GM21367 (cell line): ENCODE results near the gene TRIL.

Experiments used
- ATAC-seq: cut with Tn5 transposase; IDR thresholded peaks from one replicate; pipeline ENCODE4 v1.9.1; 2021; ENCODE audit not compliant: unreplicated experiment

Gene TRIL

GRCh38 chr7:28958235-28958979 is at the start of gene TRIL:
Gene TRIL (minus strand): TSS chr7:28958330. CDS start chr7:28958046, 284 bp downstream.
- ATAC-seq, result no peak

GRCh38 chr7:29007127-29007526 is 49.0 kb upstream of the TRIL start:
- ATAC-seq, result no peak

GRCh38 chr7:29005829-29006228 is 47.7 kb upstream of the TRIL start:
- no peak for ATAC-seq

GRCh38 chr7:29005406-29005805 is 47.3 kb upstream of the TRIL start:
- ATAC-seq, result no peak

GRCh38 chr7:29003703-29004102 is 45.6 kb upstream of the TRIL start:
- no peak for ATAC-seq

- ATAC-seq, result no peak
Measured at GRCh38 chr7:29000717-29001076, 42.6 kb upstream of the TRIL start.

GRCh38 chr7:28999895-29000716 is 42.0 kb upstream of the TRIL start:
- no peak for ATAC-seq

GRCh38 chr7:28999427-28999826 is 41.3 kb upstream of the TRIL start:
- no peak for ATAC-seq

- no peak for ATAC-seq
Measured at GRCh38 chr7:28998105-28998504, 40.0 kb upstream of the TRIL start.

- no peak for ATAC-seq
Measured at GRCh38 chr7:28996836-28997235, 38.7 kb upstream of the TRIL start.

- no peak for ATAC-seq
Measured at GRCh38 chr7:28993371-28993770, 35.2 kb upstream of the TRIL start.

- ATAC-seq, result no peak
Measured at GRCh38 chr7:28992798-28993197, 34.7 kb upstream of the TRIL start.

- ATAC-seq, result no peak
Measured at GRCh38 chr7:28990200-28990960, 32.2 kb upstream of the TRIL start.

GRCh38 chr7:28989211-28989980 is 31.3 kb upstream of the TRIL start:
- ATAC-seq, result no peak

GRCh38 chr7:28988810-28989209 is 30.7 kb upstream of the TRIL start:
- ATAC-seq, result no peak

- no peak for ATAC-seq
Measured at GRCh38 chr7:28988091-28988490, 30.0 kb upstream of the TRIL start.

GRCh38 chr7:28986765-28987110 is 28.6 kb upstream of the TRIL start:
- no peak for ATAC-seq

- no peak for ATAC-seq
Measured at GRCh38 chr7:28986028-28986764, 28.1 kb upstream of the TRIL start.

GRCh38 chr7:28984631-28985030 is 26.5 kb upstream of the TRIL start:
- ATAC-seq, result no peak

- no peak for ATAC-seq
Measured at GRCh38 chr7:28984217-28984616, 26.1 kb upstream of the TRIL start.
